OCI-LY7 (cell line): ENCODE results near the gene RPL10. TPM values are rescaled to one million over a fixed set of nuclear protein-coding genes. Genes with fewer than 3 reads are reported as not detected.
A peak's percentile ranks its signal among the peaks of the same experiment; 100 is the strongest.

Experiments
- BruUV-seq: library from RNA; stranded (reverse); fragments of 400-500 nt; replicated peaks from 2 replicates; lab custom pipeline; 2021; lab: Mats Ljungman, UMichigan
- CTCF ChIA-PET: fragments of 300-600 bp; sonication (Branson Sonifier 250); formaldehyde crosslinking; loops from one replicate; lab custom pipeline; 2022; ENCODE audit warnings: antibody characterized with exemption; ENCODE audit not compliant: unreplicated experiment; lab: Charles Lee
- POLR2A ChIA-PET: fragments of 300-600 bp; sonication (Branson Sonifier 250); formaldehyde crosslinking; loops from one replicate; lab custom pipeline; 2022; ENCODE audit warnings: antibody characterized with exemption; lab: Charles Lee
- DNase-seq: peaks from one replicate; pipeline ENCODE4 v3.0.0-alpha.2; 2015; ENCODE audit warnings: low spot score
- H2AFZ ChIP-seq: fragments of 200-600 bp; sonication (generic), shearing (Covaris generic); 2 replicates; pipeline ENCODE4 v1.6.1; 2014; ENCODE audit warnings: mild to moderate bottlenecking, antibody characterized with exemption, low read length, moderate library complexity
- H3K27ac ChIP-seq: fragments of 200-600 bp; sonication (generic); 2 replicates; pipeline ENCODE4 v1.5.1; 2014; ENCODE audit warnings: mixed run types, low read depth, mild to moderate bottlenecking, moderate library complexity, low read length, inconsistent platforms; ENCODE audit not compliant: poor library complexity, severe bottlenecking
- H3K36me3 ChIP-seq: fragments of 200-600 bp; sonication (generic); 2 replicates; pipeline ENCODE4 v1.6.1; 2014; ENCODE audit warnings: mild to moderate bottlenecking, antibody characterized with exemption, low read length, moderate library complexity, mixed read lengths; ENCODE audit not compliant: insufficient read depth
- H3K4me1 ChIP-seq: fragments of 200-600 bp; sonication (generic); 2 replicates; pipeline ENCODE4 v1.5.1; 2014; ENCODE audit warnings: mild to moderate bottlenecking, low read length; ENCODE audit not compliant: insufficient read depth, poor library complexity, severe bottlenecking
- H3K4me2 ChIP-seq: fragments of 200-600 bp; sonication (generic); 2 replicates; pipeline ENCODE4 v1.6.1; 2014; ENCODE audit warnings: mild to moderate bottlenecking, low read length
- H3K4me3 ChIP-seq: fragments of 200-600 bp; sonication (generic); 2 replicates; pipeline ENCODE4 v1.5.1; 2014; ENCODE audit warnings: mild to moderate bottlenecking, low read depth, low read length; ENCODE audit not compliant: poor library complexity, severe bottlenecking
- H3K79me2 ChIP-seq: fragments of 200-600 bp; sonication (generic); 2 replicates; pipeline ENCODE4 v1.6.1; 2016; ENCODE audit warnings: low read depth, mild to moderate bottlenecking, low read length, moderate library complexity, mixed read lengths; ENCODE audit not compliant: insufficient read depth
- H3K9me2 ChIP-seq: fragments of 200-600 bp; sonication (generic); 2 replicates; pipeline ENCODE4 v1.6.1; 2016; ENCODE audit warnings: mild to moderate bottlenecking, low read length, mixed read lengths; ENCODE audit not compliant: insufficient read depth
- H3K9me3 ChIP-seq: fragments of 200-600 bp; sonication (generic); 2 replicates; pipeline ENCODE4 v1.6.1; 2014; ENCODE audit warnings: mild to moderate bottlenecking, mixed run types, low read length, mixed read lengths
- H4K20me1 ChIP-seq: fragments of 200-600 bp; sonication (generic); 2 replicates; pipeline ENCODE4 v1.6.1; 2014; ENCODE audit warnings: mild to moderate bottlenecking, antibody characterized with exemption, low read length, moderate library complexity, mixed read lengths; ENCODE audit not compliant: insufficient read depth
- EZH2phosphoT487 ChIP-seq: fragments of 200-600 bp; sonication (generic); IDR thresholded peaks from 2 replicates; pipeline ENCODE4 v1.6.1; 2018; ENCODE audit warnings: low read depth, borderline replicate concordance, mild to moderate bottlenecking, mixed run types, antibody characterized with exemption, low read length, moderate library complexity, mixed read lengths
- intact Hi-C: fragments of 100-400 bp; cut with micrococcal nuclease; formaldehyde crosslinking; loops from one replicate; pipeline ENCODE4 v1.10.0; 2022; ENCODE audit not compliant: unreplicated experiment
- total RNA-seq, 2 experiments: library from RNA; depleted of rRNA in 1 of 2; stranded (reverse); fragments of >200 nt in 1 of 2; shearing (Covaris generic) in 1 of 2; gene quantifications; 2 replicates each; pipeline ENCODE4 v1.2.3, GENCODE V29; 2014 to 2022
- TF ChIP-seq, protein P1 (sequence below): fragments of 200-600 bp; sonication (generic); conservative IDR thresholded peaks from 2 replicates; pipeline ENCODE4 v1.5.1; 2014; ENCODE audit warnings: mild to moderate bottlenecking, antibody characterized with exemption, low read length, moderate library complexity, mixed read lengths

RPL10 gene
- total RNA-seq, 2 experiments from 2014 or later: 2,447 to 4,261 TPM

DNA sequence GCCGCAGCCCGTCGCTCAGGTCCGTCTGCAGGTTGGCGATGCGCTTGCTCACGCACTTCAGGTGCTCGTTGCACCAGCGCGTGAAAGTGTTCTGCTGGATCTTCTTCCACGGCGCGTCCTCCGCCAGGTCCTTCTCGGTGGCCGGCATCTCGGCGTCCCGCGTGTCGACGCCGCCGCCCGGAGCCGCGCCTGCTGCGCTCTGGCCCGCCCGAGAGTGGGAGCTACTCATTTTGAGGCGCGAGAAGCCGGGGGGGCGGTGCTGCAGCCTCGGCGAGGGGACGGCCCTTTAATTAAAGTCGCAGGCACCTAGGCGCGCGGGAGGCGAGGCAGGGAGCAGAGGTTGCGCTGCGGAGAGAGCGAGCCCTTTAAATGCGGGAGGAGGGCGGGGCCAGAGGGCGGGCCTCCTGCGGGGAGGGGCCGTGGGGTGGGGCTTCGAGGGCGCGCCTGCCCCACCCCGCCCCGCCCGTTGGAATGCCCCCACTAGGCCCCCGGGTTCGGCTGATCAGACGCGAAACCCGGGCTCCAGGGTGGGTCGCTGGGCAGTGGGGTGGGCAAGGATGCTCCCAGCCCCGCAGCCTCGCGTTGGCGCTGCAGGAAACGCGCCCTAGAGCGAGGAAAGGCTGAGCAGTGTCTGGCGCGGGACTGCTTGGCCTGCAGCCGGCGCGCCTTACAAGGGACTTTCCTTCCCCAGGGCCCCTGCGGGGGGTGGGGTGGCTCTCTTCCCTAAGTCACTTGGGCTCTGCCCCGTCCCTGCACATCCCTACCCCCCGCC lies 27.0 kb upstream of the RPL10 start:
- intact Hi-C loops: loop anchor here (10.0 kb wide), 1 partner anchor 446 kb away; the partner anchor contains the start of gene ARHGAP4
- POLR2A ChIA-PET: interaction anchor here (0.7 kb wide), 1 partner anchor 64 kb away, joined by 4 read pairs; no protein-coding TSS in a partner anchor
- no peak for TF ChIP-seq EZH2phosphoT487
- TF ChIP-seq, protein P1, sequence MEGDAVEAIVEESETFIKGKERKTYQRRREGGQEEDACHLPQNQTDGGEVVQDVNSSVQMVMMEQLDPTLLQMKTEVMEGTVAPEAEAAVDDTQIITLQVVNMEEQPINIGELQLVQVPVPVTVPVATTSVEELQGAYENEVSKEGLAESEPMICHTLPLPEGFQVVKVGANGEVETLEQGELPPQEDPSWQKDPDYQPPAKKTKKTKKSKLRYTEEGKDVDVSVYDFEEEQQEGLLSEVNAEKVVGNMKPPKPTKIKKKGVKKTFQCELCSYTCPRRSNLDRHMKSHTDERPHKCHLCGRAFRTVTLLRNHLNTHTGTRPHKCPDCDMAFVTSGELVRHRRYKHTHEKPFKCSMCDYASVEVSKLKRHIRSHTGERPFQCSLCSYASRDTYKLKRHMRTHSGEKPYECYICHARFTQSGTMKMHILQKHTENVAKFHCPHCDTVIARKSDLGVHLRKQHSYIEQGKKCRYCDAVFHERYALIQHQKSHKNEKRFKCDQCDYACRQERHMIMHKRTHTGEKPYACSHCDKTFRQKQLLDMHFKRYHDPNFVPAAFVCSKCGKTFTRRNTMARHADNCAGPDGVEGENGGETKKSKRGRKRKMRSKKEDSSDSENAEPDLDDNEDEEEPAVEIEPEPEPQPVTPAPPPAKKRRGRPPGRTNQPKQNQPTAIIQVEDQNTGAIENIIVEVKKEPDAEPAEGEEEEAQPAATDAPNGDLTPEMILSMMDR: no peak
- Histone ChIP-seq H4K20me1 (0 out of 2 replicates have a peak, but pooled peaks cover 3% of the 10 kb centered on the region), H3K79me2 (peaks cover 16% of the 10 kb centered on the region; the same call in 1 of the 2 replicates), H3K4me3 (peak overlapping the region; percentile 74), H3K9me2 (no peaks in the 10 kb centered on the region), H3K4me1 (peaks cover 36% of the 10 kb centered on the region), H3K4me2 (peak overlapping the region; percentile 98), H2AFZ (no peak overlapping the region), H3K9me3 (no peaks in the 10 kb centered on the region), H3K27ac (no peak overlapping the region), H3K36me3 (peaks cover 8% of the 10 kb centered on the region; the same call in 1 of the 2 replicates)
- DNase-seq: peak; percentile 93
- no TSS peak for BruUV-seq
- CTCF ChIA-PET: no interaction called here

DNA sequence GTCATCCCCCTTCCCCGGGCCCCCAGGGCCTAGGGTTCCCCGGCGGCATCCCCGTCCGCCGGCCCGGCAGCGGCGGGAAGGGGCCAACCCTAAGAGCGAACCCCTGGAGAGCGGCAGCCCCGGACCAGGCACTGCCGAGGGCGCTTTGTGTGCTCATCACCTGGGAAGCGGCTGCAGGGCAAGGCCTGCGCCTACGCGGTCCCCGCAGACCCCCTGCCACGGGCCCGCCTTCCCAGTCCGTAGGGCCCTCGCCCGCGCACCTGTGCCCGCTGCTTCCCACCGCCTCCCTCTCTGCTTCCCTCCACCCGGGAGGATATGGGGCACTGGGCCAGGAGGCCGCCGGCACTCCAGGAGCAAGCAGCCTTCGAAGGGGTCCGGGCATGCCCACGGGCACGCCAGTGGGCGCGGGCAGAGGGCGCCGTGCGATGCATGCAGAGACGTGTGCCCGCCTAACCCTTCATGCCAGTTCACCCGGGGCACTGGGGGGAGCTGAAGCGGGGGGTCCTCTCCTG lies 26.3 kb upstream of the RPL10 start:
- ChIA-PET POLR2A (no interaction called here), CTCF (no interaction called here)
- H3K27ac ChIP-seq: no peak overlapping the region
- peak overlapping the region; percentile 73 for H3K4me2 ChIP-seq
- no peaks in the 10 kb centered on the region for H3K9me3 ChIP-seq
- H3K9me2 ChIP-seq: no peaks in the 10 kb centered on the region
- TF ChIP-seq, protein P1: no peak
- no peak for TF ChIP-seq EZH2phosphoT487
- peaks cover 6% of the 10 kb centered on the region; the same call in 1 of the 2 replicates for H3K36me3 ChIP-seq
- H2AFZ ChIP-seq: no peak overlapping the region
- H4K20me1 ChIP-seq: 0 out of 2 replicates have a peak, but pooled peaks cover 3% of the 10 kb centered on the region
- H3K79me2 ChIP-seq: peaks cover 16% of the 10 kb centered on the region; the same call in 1 of the 2 replicates
- H3K4me1 ChIP-seq: peaks cover 36% of the 10 kb centered on the region
- peak overlapping the region; percentile 74 for H3K4me3 ChIP-seq
- no TSS peak for BruUV-seq
- no peak for DNase-seq
- intact Hi-C loops: loop anchor here (10.0 kb wide), 1 partner anchor 447 kb away; the partner anchor contains the start of gene ARHGAP4
